GM15510 (cell line): ENCODE data around the gene TNIP1.

Experiments
- POLR2A ChIP-seq: IDR thresholded peaks from 3 replicates; pipeline ENCODE4 v1.6.1; 2011; ENCODE audit warnings: borderline replicate concordance; ENCODE audit not compliant: insufficient read length; ENCODE audit errors: extremely low read depth

Gene TNIP1

GRCh38 chr5:151068433-151069197 is 12.2 kb downstream of the TNIP1 start:
- no peak for TF ChIP-seq POLR2A

GRCh38 chr5:151067632-151068432 is 13.0 kb downstream of the TNIP1 start:
- TF ChIP-seq POLR2A = no peak

GRCh38 chr5:151066920-151067319 is 13.9 kb downstream of the TNIP1 start:
- no peak for TF ChIP-seq POLR2A

GRCh38 chr5:151065609-151066008 is 15.2 kb downstream of the TNIP1 start:
- TF ChIP-seq POLR2A = no peak

- no peak for TF ChIP-seq POLR2A
Measured at GRCh38 chr5:151064916-151065499, 15.8 kb downstream of the TNIP1 start.

- TF ChIP-seq POLR2A = no peak
Measured at GRCh38 chr5:151063142-151063989, 17.5 kb downstream of the TNIP1 start.

GRCh38 chr5:151062405-151063141 is 18.3 kb downstream of the TNIP1 start:
- TF ChIP-seq POLR2A = no peak

- no peak for TF ChIP-seq POLR2A
Measured at GRCh38 chr5:151060742-151061141, 20.1 kb downstream of the TNIP1 start.

- TF ChIP-seq POLR2A = no peak
Measured at GRCh38 chr5:151058891-151059489, 21.8 kb downstream of the TNIP1 start.

- TF ChIP-seq POLR2A = no peak
Measured at GRCh38 chr5:151058301-151058700, 22.5 kb downstream of the TNIP1 start.

- TF ChIP-seq POLR2A = no peak
Measured at GRCh38 chr5:151056379-151057325, 24.2 kb downstream of the TNIP1 start.

- no peak for TF ChIP-seq POLR2A
Measured at GRCh38 chr5:151055336-151055735, 25.5 kb downstream of the TNIP1 start.
